Adrenal gland (tissue), 12 donors: ENCODE results near the gene FUT8. TPM values are rescaled to one million over a fixed set of nuclear protein-coding genes. Genes with fewer than 3 reads are reported as not detected.

Source experiments
- DNase-seq, 7 donors: peaks; one replicate each; pipeline ENCODE4 v3.0.0-alpha.2; 2019 to 2020
- H3K27ac ChIP-seq, 5 donors: fragments of 200-600 bp; sonication (generic) in 4 of 5; 1 replicate in 3 of 5; 2 replicates in 2 of 5; pipeline versions ENCODE4 v1.5.1 to v1.8.0; 2016 to 2020; ENCODE audit warnings: mild to moderate bottlenecking in 1 of 5
- H3K27me3 ChIP-seq: fragments of 200-600 bp; 2 replicates; pipeline ENCODE4 v1.8.0; 2021
- H3K36me3 ChIP-seq, 2 donors: fragments of 200-600 bp; replicated peaks in 1 of 2; 1 replicate in 1 of 2; 2 replicates in 1 of 2; pipeline versions ENCODE4 v1.5.1 to v1.8.0; 2018 to 2022
- H3K4me1 ChIP-seq, 2 donors: fragments of 200-600 bp; replicated peaks in 1 of 2; 1 replicate in 1 of 2; 2 replicates in 1 of 2; pipeline versions ENCODE4 v1.5.1 to v1.8.0; 2018 to 2021
- H3K4me3 ChIP-seq, 4 donors: fragments of 200-600 bp; sonication (generic) in 3 of 4; one replicate each; pipeline ENCODE4 v1.5.1; 2016 to 2018
- H3K9me3 ChIP-seq, 3 donors: fragments of 200-600 bp; sonication (generic) in 1 of 3; replicated peaks in 1 of 3; 1 replicate in 2 of 3; 2 replicates in 1 of 3; pipeline versions ENCODE4 v1.5.1 to v1.8.0; 2016 to 2021
- CTCF ChIP-seq, 6 experiments: fragments of 450-650 bp in 4 of 6; fragments of 200-600 bp in 2 of 6; sonication (generic) in 1 of 6; IDR thresholded peaks; 1 replicate in 5 of 6; 2 replicates in 1 of 6; pipeline versions ENCODE4 v1.5.1 to v1.8.0; 2016 to 2021; ENCODE audit warnings: antibody characterized with exemption in 6 of 6, mild to moderate bottlenecking in 2 of 6, moderate library complexity in 1 of 6
- POLR2A ChIP-seq, 2 donors: fragments of 450-650 bp; IDR thresholded peaks; one replicate each; pipeline ENCODE4 v1.6.1; 2017; ENCODE audit warnings: antibody characterized with exemption in 2 of 2, mild to moderate bottlenecking in 2 of 2, moderate library complexity in 1 of 2
- WGBS, 4 donors: extraction: QIAGEN DNeasy Blood & Tissue Kit in 2 of 4; methylation state at CpG; one replicate each; pipeline versions ENCODE4 v1.1.5 to v1.1.7; 2013 to 2017; 5-methylcytosine and 5-hydroxymethylcytosine counted together
- intact Hi-C, 2 donors: fragments of 100-400 bp; cut with DNase I; formaldehyde crosslinking; loops; one replicate each; pipeline versions ENCODE4 v1.14.1 to v1.15.0; 2022 to 2023
- polyA plus RNA-seq, 3 donors: library from polyadenylated mRNA; stranded (reverse); fragments of 200-250 nt in 2 of 3; fragments of 350-450 nt in 1 of 3; fragmentation: Illumina TruSeq in 1 of 3; extraction: RNeasy Lipid Tissue Mini Kit (QIAGEN cat#74804) in 1 of 3; gene quantifications; one replicate each; pipeline ENCODE4 v1.2.3, GENCODE V29; 2013 to 2014
- total RNA-seq, 9 donors: library from RNA; depleted of rRNA in 4 of 9; stranded (reverse); fragments of >200 nt in 4 of 9; fragments of 120-200 nt in 1 of 9; fragmentation: NEBNext Ultra II Directional in 1 of 9; extraction: Animal tissue kit (Norgen Biotek cat#: 25700) in 1 of 9; gene quantifications; one replicate each; pipeline versions ENCODE4 v1.1.0 to v1.2.4, GENCODE V29; 2013 to 2023
- donor health status: healthy with polysubstance abuse.
- donor health status: Bipolar disorder and iron deficiency.
- donor health status: DM: yes; HTN: yes; CAD: no.
- donor health status: DM: no; HTN: no; CAD: no.
- donor health status: DM: no; HTN: no; CAD: no.
- donor health status: DM: yes; HTN: yes; CAD: no.

The FUT8 gene
- total and polyA plus RNA-seq, 12 donors = 7.8 to 32.1 (median 21.1) TPM

- 96 to 97% (median 96%) methylated on average over 3 of the region's 3 CpGs for WGBS, 4 donors
- intact Hi-C loops = no loop called here
- H3K36me3 ChIP-seq = no peaks in the 10 kb centered on the region
- H3K9me3 ChIP-seq = no peaks in the 10 kb centered on the region
- H3K4me1 ChIP-seq = no peaks in the 10 kb centered on the region
- H3K27ac ChIP-seq = no peak overlapping the region
- TF ChIP-seq CTCF (IDR thresholded peaks at IDR 0.05) (no peak), POLR2A (IDR thresholded peaks at IDR 0.05) (no peak)
- no peak for DNase-seq
- H3K4me3 ChIP-seq = no peak overlapping the region
- no peaks in the 10 kb centered on the region for H3K27me3 ChIP-seq
Observed at GRCh38 chr14:65613131-65613650, 200.7 kb downstream of the FUT8 start.

- TF ChIP-seq POLR2A (IDR thresholded peaks at IDR 0.05) (no peak), CTCF (IDR thresholded peaks at IDR 0.05) (no peak)
- no peaks in the 10 kb centered on the region for H3K4me1 ChIP-seq
- H3K4me3 ChIP-seq = no peak overlapping the region
- DNase-seq = no peak
- WGBS, 4 donors = 95 to 97% (median 96%) methylated on average over 3 of the region's 3 CpGs
- H3K36me3 ChIP-seq = no peaks in the 10 kb centered on the region
- H3K9me3 ChIP-seq = no peaks in the 10 kb centered on the region
- H3K27me3 ChIP-seq = no peaks in the 10 kb centered on the region
- intact Hi-C loops = no loop called here
- no peak overlapping the region for H3K27ac ChIP-seq
Observed at GRCh38 chr14:65618996-65619395, 206.5 kb downstream of the FUT8 start.

GRCh38 chr14:65620195-65620594 lies 207.7 kb downstream of the FUT8 start:
- intact Hi-C loops = no loop called here
- DNase-seq = no peak
- Histone ChIP-seq H3K4me3 (no peak overlapping the region), H3K27me3 (no peaks in the 10 kb centered on the region), H3K27ac (no peak overlapping the region), H3K9me3 (no peaks in the 10 kb centered on the region), H3K36me3 (no peaks in the 10 kb centered on the region), H3K4me1 (no peaks in the 10 kb centered on the region)
- TF ChIP-seq POLR2A (IDR thresholded peaks at IDR 0.05) = no peak
- no peak for TF ChIP-seq CTCF (IDR thresholded peaks at IDR 0.05)

GRCh38 chr14:65622703-65623102 lies 210.2 kb downstream of the FUT8 start:
- WGBS, 4 donors = 88 to 96% (median 94%) methylated on average over 5 of the region's 5 CpGs
- TF ChIP-seq CTCF (IDR thresholded peaks at IDR 0.05) = no peak

More at GRCh38 chr14:65622703-65623102, 210.2 kb downstream of the FUT8 start:
- no peaks in the 10 kb centered on the region for H3K36me3 ChIP-seq
- no peak for DNase-seq
- H3K4me1 ChIP-seq = no peaks in the 10 kb centered on the region
- no peak overlapping the region for H3K27ac ChIP-seq
- intact Hi-C loops = no loop called here
- no peaks in the 10 kb centered on the region for H3K9me3 ChIP-seq
- no peak overlapping the region for H3K4me3 ChIP-seq
- H3K27me3 ChIP-seq = no peaks in the 10 kb centered on the region
